ENCODE data around the gene DGKH. TPM values are rescaled to one million over a fixed set of nuclear protein-coding genes. Genes with fewer than 3 reads are reported as not detected.
"Not testable (repeated sequence)": the region's sequence is repeated elsewhere in the genome, so short reads cannot be mapped to it uniquely, and the experiment has no call there.

The DGKH gene
- total RNA-seq, 1 donor: 16.0 TPM

- no peak for DNase-seq (ENCODE audit: low read depth)
- TF ChIP-seq CTCF (IDR thresholded peaks at IDR 0.05; ENCODE audit: insufficient read depth, low read depth, low read length): no peak
- no peak overlapping the region for H3K4me3 ChIP-seq (ENCODE audit: low read depth, low read length)
Measured at GRCh38 chr13:42218576-42218975, 170.1 kb downstream of the DGKH start.

- no peak for TF ChIP-seq CTCF (IDR thresholded peaks at IDR 0.05; ENCODE audit: insufficient read depth, low read depth, low read length)
- DNase-seq (ENCODE audit: low read depth): no peak
- H3K4me3 ChIP-seq (ENCODE audit: low read depth, low read length): no peak overlapping the region
Measured at GRCh38 chr13:42219051-42219450, 170.6 kb downstream of the DGKH start.

GRCh38 chr13:42219876-42220275 is 171.4 kb downstream of the DGKH start:
- H3K4me3 ChIP-seq (ENCODE audit: low read depth, low read length): no peak overlapping the region
- no peak for DNase-seq (ENCODE audit: low read depth)
- TF ChIP-seq CTCF (IDR thresholded peaks at IDR 0.05; ENCODE audit: insufficient read depth, low read depth, low read length): no peak

GRCh38 chr13:42221121-42221765 is 172.8 kb downstream of the DGKH start:
- no peak for DNase-seq (ENCODE audit: low read depth)
- no peak for TF ChIP-seq CTCF (IDR thresholded peaks at IDR 0.05; ENCODE audit: insufficient read depth, low read depth, low read length)

GRCh38 chr13:42223681-42224080 is 175.2 kb downstream of the DGKH start:
- no peak overlapping the region for H3K4me3 ChIP-seq (ENCODE audit: low read depth, low read length)
- no peak for TF ChIP-seq CTCF (IDR thresholded peaks at IDR 0.05; ENCODE audit: insufficient read depth, low read depth, low read length)
- no peak for DNase-seq (ENCODE audit: low read depth)

More at GRCh38 chr13:42221121-42221765, 172.8 kb downstream of the DGKH start:
- no peak overlapping the region for H3K4me3 ChIP-seq (ENCODE audit: low read depth, low read length)

GRCh38 chr13:42225051-42225450 is 176.6 kb downstream of the DGKH start:
- no peak overlapping the region for H3K4me3 ChIP-seq (ENCODE audit: low read depth, low read length)
- DNase-seq (ENCODE audit: low read depth): no peak
- no peak for TF ChIP-seq CTCF (IDR thresholded peaks at IDR 0.05; ENCODE audit: insufficient read depth, low read depth, low read length)

- DNase-seq (ENCODE audit: low read depth); H3K4me3 ChIP-seq (ENCODE audit: low read depth, low read length): not testable (repeated sequence)
Measured at GRCh38 chr13:42226759-42227158, 178.3 kb downstream of the DGKH start.
